HG02973 (cell line): ENCODE results near the gene KDSR.

Experiments
- ATAC-seq: cut with Tn5 transposase; IDR thresholded peaks from one replicate; pipeline ENCODE4 v1.9.1; 2021; ENCODE audit warnings: moderate library complexity; ENCODE audit not compliant: unreplicated experiment

Gene KDSR, protein sequence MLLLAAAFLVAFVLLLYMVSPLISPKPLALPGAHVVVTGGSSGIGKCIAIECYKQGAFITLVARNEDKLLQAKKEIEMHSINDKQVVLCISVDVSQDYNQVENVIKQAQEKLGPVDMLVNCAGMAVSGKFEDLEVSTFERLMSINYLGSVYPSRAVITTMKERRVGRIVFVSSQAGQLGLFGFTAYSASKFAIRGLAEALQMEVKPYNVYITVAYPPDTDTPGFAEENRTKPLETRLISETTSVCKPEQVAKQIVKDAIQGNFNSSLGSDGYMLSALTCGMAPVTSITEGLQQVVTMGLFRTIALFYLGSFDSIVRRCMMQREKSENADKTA

DNA sequence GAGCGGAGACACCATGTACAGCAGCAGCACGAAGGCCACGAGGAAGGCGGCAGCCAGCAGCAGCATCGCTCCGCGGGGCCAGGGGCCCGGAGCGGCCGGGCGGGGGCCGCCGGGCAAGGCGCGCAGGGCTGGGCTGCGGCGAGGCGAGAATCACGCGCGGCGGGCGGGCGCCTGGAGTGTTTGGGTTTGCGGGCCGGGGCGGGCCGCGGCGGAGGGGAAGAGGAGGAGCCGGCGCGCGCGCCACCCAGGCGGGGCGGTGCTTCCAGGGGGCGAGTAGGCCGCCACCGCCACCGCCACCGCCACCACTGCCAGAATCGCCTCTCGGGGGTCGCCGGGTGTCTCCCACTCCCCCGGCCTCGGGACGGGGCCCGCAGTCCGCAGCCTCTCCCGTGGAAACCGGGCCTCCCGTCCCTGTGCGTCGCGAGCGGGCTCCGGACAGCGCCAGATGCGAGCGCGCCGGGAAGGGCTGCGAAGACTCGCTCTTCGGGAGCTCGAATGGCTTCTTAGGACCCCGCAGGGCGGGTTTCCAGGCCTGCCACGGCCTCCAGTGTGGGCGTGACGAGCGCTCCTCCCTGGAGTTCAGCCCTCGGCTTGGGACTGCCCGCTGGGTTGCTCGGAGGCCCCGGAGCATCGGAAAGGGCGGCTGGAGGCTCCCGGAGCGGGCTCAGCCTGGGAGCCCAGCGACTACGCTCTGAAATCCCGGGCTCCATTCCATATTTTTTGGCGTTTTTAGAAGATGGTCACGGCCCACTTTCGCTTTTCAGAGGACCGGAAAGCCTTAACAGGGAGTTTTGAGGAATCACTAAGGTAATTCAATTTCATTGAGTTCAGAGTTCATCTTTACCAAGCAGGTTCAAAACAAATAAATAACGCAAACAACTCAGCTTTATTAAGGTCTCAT lies at the start of gene KDSR:
KDSR (minus strand) TSS at position 154 of the 901 bp plus-strand sequence; CDS start at position 66, 88 bp downstream.
- peak; percentile 80 for ATAC-seq

DNA sequence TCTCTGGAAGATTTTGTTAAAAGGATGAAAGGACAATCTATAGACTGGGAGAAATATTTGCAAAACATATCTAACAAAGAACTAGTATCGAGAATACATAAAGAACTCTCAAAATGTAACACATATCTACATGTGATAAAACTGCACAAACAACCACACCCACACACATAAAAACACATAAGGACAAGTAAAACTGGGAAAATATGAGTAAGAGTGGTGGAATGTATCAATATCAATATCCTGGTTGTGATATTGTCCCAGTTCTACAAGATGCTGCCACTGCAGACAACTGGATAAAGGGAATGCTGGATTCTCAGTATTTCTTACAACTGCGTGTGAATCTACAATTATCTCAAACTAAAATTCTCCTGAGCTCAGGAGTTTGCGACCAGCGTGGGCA lies 45.9 kb upstream of the KDSR start:
- no peak for ATAC-seq

DNA sequence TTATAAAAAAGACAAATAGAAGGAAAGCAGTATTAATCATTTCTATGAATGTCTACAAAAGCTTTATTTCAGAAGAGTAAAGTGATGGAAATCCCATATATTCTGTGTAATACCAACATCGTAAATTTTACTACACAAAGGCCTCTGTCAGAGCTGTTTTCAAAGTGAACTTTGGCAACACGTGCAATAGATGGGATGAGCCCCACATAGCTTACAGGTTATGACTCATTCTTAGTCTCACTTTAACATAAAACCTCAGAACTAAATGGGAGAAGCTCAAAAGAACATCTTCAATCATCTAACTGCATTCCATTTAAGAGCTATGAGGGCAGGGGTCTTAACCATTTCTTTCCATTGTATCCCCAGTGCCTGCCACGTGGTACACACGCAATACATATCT lies 43.8 kb upstream of the KDSR start:
- no peak for ATAC-seq

DNA sequence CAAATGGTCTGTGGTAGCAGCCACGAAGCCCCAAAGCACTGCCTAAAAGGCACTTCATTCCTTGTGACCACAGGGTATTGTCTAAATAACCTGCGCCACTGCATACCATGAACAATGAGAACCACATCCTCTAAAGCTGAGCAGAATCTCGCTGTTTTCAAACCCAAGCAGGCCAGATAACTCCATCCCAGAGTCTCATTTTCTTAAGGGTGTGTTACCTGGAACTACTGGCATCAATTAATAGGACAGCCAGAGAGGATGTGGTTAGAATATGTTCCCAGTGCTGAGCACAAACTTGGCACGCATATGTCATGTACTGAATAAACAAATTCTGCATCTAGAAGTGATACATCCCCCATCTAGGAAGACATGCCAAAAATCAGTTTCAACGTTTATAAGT lies 42.3 kb upstream of the KDSR start:
- no peak for ATAC-seq

DNA sequence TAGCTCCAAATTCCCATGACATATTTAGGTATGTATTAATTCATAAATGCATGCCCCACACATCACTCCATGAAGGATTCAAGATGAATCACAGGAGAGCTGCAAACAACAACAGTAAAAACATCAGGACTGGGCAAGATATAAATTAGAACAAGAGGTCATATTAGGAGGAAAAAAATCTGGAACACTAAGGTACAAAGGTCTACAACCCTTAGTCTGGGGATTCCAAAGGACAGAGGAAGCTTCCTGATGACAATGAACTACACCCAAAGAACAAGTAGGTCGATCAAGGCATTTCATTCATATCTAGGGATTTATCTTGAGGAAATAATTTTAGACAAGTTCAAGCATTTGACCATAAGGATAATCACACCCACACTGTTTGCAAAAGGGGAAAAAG lies 40.7 kb upstream of the KDSR start:
- no peak for ATAC-seq

DNA sequence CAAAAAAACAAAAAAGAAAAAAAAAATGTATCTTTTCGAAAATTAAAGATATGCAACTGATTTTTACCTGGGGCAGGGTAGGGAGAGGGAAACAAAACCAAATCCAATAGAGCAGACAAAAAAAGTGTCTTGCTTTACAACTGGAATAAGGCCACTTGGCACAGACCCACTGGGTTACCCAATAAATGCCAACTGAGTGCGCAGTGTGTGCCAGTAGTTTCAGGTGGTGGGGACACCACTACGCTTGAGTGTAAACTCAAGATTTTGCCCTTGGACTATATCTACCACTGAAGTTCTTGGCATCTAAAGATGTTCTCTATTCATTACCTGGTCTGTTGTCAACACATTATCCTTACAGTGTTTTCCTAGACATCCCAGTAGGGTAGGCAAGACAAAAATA lies 39.0 kb upstream of the KDSR start:
- no peak for ATAC-seq

DNA sequence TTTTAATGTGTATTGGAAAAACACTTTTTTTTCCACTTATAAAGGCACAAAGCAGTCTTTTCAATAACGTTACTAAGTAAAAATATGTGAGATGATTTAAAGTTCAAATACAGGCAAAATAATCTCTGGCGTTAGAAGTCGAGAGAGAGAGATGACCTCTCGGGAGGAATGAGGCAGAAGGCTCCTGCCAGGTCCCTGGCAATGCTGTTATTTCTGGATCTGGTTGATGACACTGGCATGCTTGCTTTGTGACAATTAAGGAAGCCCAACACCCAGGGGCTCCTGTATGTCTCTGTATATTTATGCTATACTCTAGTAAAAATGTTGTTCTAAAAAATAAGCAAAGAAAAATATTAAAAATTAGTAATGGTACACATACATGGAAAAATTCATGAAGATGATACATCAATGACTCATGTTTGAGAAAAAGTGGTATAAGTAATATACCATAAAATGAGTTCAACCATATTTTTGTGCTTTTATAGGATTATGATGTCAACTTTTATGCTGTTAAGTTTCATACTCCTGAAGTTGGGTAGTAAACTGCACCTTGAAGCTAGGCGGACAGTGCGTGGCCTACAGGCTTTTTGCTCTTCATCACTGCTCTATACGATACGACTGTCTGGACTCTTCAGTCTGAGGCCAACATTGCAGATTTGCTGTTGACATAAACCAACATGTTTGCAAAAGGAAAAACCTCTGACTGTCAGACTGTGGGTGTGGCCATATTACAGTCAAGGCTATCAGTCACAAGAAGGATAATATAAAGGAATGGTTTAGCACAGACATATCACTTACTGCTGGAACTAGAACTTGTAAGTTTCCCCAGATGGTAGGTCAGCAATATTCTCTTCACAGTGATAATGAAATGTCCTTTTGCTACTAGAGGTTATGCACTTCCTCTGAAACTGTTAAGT lies 35.5 kb upstream of the KDSR start:
- no peak for ATAC-seq

DNA sequence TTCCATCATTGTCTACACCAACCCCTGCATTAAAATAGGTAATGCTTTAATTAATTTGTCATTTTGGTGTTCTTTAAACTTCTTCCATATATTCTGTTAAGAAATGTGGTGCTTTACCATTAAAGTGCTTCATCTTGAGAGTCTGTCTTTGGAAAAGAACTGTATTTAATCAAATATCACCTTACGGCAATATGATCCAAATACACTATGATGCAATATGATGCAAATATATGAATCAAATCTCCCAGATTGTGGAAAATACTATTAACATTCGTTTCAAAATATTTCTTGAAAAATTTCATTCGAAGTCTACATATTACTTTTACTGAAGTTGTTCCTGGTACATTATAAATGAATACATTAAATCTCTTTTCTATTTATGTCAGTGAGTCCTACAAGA lies 32.3 kb upstream of the KDSR start:
- ATAC-seq, result no peak

DNA sequence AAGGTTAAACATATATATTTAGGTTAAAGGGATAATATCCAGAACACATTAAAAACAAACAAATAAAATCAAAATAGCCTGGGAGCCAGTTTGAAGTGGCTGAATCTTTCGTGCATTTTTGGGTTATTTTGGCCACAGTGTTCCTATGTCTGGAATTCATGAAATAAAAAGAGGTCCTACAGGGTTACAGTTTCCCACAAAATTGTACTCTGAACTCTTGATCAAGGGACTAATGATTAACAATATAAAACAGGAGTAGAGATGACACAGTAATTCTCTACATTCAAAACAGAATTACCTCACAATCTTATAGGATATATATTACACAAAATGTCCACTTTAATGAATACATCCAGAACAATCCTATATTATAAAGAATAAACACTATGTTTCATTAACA lies 30.3 kb upstream of the KDSR start:
- no peak for ATAC-seq

DNA sequence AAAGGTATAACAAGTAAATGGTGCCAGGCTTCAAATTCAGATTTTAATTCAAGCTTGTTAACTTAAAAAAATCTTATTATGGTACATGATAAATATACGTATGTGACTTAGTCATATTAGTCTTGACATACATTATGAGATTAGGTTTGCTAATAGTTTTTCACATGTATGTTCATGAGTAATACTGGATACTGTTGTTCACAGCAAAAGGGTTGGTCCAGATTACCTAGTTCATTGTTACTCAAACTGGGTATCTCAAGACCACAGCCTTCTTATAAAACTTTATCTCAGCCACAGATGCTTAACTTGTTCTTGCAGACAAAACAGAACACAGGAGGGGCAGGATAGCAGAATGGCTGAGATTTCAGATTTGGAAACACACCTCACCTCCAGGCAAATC lies 28.5 kb upstream of the KDSR start:
- no peak for ATAC-seq

DNA sequence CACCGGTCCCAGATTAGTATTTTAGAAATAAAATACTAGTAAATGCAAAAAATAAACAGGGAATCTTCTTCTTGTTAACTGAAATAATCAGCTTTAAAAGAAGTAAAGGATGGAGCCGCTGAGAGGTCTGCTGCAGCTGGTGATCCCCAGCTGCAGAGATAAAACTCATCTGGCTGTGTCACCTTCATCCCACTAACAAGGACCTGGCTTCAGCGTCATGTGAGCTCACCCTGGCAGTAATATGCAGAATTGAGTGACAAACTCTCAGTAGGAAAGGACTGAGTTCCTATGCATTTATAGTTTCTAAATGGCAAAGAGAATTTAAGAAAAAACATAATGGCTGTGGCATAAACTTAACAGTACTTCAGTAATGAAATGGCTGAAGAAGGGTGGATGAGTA lies 27.9 kb upstream of the KDSR start:
- no peak for ATAC-seq

DNA sequence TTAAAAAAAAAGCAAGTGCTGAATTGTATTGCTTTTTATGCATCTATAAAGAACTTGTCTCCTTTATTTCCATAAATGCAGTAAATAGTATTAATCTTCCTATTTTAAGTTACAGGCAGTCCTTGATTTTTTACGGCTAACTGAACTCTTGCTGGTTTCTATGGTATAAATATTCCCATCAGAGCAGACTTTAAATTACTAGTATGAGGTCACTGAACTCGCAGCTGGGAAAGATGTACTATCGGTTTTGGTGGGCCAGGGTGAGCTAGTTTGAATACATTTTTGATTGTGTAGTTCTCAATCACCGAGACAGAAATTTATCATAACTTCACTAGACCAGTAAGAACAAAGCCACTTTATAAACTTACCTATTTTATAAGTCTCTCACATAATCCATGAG lies 20.9 kb upstream of the KDSR start:
- ATAC-seq, result no peak

DNA sequence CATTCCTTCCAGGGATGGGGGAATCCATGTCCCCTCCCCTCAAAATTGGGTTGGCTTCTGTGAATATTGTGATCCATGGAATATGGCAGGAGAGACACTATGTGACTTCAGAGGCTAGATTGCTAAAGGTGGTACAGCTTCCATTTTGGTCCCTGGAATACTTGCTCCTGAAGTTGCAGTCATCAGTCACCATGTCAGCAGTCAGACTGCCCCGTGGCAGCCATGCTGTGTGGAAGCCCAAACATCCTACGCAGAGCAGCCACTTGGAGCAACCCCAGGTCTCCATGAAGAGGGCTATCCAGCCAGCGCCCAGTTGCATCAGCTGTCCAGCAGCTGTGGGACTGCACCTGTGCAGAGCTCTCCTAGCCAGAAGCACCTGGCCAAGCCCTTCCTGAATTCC lies 15.8 kb upstream of the KDSR start:
- ATAC-seq, result no peak

DNA sequence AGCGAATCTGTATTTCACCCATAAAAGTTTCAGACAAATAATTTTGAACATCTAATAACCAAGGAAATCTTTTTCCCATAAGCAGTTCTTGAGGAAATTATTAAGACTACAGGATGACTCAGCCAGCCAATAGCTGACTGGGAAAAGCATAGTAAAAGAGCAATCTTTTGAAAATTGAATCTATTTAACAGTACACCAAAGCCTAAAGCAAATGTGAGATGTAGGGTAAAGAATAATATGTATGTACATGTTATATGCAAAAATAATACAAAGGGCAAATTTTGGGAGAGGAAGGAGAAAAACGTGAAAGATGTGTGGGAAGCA lies 12.6 kb upstream of the KDSR start:
- no peak for ATAC-seq

DNA sequence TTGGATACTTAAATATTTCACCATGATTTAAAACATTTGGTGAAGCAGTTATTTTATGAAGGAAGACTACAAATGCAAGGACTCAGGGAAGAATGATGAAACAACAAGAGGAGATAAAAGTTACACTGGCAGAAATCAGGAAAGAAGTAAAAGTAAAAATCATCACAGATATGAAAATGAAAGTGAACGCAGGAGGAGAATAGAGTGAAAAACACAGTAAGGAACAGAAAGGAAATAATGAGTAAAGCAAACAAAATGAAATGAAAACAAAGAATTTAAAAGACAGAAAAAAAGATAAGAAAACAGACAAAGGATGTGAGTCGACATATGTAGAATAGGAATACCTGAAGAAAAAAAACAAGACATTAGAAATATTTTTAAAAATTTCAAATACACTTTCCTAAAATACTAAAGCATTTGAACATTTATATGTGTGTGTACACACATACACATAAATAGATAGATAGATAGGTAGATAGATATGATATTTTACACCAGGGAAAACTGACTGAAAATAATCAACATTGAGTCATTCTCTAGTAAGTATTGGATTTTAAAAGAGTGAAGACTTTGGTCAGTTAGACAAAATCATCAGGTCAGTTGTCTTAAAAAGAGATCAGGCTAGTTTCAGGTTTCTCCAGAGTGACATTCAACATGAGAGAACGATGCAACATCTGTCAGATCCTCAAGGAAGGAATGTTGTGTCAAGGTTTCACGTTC lies 12.1 kb upstream of the KDSR start:
- ATAC-seq, result peak; percentile 65

DNA sequence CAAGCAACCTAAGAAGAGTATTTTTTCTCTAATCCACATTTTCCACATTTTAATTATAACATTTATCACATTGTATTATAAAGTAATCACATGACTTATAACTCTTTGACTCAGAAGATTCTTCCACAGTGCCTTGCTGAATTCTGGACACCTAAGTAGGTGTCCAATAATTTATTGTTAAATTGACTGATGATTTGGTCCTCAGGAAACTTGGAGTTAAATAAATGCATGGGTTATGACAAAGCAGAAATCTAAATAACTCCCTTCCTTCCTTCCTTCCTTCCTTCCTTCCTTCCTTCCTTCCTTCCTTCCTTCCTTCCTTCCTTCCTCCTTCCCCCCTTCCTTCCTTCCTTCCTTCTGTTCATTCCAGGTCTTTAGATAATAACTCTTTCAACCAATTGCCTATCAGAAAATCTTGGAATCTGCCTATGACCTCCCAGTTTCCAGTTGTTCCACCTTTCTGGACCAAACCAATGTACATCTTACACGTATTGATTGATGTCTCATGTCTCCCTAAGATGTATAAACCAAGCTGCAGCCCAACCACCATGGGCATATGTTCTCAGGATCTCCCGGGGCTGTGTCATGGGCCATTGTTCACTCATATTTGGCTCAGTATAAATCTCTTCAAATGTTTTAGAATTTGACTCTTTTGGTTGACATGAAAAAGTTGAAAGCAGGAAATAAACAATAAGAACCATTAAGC lies 10.4 kb upstream of the KDSR start:
- no peak for ATAC-seq

DNA sequence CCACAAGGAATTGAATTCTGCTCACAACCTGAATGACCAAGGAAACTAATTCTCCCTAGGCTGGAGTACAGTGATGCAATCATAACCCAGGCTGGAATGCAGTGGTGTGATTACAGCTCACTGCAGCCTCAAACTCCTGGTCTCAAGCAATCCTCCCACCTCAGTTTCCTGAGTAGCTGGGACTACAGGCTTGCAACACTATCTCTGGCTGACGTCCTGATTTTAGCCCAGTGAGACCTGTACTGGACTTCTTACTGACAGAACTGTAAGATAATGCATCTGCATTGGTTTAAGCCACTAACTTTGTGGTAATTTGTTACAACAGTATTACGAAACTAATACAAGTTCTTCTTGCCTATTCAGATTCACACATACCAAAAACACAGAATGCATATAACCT lies 9.5 kb upstream of the KDSR start:
- no peak for ATAC-seq

DNA sequence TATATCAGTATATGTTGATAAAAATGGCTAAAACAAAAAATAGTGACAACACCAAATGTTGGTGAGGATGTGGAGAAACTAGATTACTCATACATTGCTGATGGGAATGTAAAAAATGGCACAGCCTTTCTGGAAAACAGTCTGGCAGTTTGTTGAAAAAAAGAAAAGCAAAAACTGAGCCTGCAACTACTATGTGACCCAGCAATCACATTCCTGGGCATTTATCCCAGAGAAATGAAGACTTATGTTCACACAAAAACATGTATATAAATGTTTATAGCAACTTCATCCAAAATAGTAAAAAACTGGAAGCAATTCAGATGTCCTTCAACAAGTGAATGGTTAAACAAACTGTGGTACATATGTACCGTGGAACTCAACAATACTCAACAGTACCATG lies 7.5 kb upstream of the KDSR start:
- no peak for ATAC-seq

DNA sequence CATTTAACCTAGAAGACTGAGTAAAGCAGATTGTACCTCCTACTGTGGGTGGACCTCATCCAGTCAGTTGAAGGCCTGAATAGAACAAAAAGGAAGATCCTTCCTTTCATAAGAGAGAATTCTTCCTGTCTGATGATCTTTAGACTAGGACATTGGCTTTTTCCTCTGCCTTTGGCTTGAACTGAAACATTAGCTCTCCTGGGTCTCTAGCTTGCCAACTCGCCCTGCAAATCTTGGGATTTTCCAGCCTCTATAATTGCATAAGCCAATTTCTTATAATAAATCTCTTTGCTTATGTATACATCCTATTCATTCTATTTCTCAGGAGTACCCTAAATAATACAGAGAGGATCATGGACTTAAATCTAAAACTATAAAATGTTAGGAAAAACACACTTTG lies 6.2 kb upstream of the KDSR start:
- ATAC-seq, result no peak

DNA sequence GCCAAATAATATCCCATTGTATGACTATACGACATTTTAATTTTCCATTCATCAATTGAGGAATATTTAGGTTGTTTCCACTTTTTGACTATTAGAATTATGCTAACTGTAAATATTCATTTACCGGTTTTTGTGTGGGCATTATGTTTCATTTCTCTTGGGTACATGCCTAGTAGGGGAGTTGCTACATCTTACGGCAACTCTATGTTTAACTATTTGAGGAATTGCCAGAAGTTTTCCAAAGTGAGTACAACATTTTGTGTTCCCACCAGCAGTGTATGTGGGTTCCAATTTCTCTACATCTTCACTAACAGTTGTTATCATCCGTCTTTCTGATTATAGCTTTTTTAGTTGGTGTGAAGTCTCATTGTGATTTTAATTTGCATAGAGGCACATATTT lies 1.6 kb upstream of the KDSR start:
- no peak for ATAC-seq
